Activated gamma-delta T cell (primary cell): Measurements from ENCODE around the gene CAMK1D.
"Not testable (repeated sequence)": the region's sequence is repeated elsewhere in the genome, so short reads cannot be mapped to it uniquely, and the experiment has no call there.

Experiments used
- DNase-seq: peaks from one replicate; lab custom pipeline; 2025; lab: John Stamatoyannopoulos, UW

The CAMK1D gene

DNA sequence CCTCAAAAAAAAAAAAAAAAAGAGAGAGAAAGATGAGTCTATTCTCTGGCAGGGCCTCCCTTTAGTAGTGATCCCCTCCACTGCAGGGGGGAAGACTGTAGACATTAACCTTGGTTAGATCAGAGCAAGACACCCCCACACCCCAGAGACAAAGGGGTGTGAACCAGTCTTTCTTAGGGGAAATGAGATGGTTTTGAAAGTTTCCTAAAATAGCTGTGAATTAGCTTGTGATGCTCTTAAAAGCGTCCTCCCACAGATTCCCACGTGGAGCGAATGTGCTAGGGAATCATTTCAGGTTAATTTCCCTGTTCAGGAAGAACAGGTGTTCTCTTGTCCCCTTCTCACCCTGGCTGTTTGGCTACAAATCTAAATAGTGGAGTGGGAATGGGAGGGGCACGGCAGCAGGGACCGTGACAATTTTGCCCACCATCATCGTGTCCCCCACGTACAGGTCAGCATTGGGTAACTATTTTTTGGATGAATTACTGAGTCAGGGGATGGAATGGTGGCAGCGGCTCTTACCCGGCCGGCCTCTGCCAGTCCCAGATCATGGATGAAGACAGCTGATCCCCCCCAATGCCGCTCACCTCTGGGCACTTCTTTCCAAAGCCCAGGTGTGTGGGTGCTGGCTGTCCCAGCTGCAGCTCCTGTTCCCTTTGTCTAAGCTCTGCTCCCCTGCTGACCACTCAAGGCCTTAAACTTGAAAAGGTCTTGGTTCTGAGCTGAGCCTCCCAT is 499.3 kb downstream of the CAMK1D start:
- no peak for DNase-seq

DNA sequence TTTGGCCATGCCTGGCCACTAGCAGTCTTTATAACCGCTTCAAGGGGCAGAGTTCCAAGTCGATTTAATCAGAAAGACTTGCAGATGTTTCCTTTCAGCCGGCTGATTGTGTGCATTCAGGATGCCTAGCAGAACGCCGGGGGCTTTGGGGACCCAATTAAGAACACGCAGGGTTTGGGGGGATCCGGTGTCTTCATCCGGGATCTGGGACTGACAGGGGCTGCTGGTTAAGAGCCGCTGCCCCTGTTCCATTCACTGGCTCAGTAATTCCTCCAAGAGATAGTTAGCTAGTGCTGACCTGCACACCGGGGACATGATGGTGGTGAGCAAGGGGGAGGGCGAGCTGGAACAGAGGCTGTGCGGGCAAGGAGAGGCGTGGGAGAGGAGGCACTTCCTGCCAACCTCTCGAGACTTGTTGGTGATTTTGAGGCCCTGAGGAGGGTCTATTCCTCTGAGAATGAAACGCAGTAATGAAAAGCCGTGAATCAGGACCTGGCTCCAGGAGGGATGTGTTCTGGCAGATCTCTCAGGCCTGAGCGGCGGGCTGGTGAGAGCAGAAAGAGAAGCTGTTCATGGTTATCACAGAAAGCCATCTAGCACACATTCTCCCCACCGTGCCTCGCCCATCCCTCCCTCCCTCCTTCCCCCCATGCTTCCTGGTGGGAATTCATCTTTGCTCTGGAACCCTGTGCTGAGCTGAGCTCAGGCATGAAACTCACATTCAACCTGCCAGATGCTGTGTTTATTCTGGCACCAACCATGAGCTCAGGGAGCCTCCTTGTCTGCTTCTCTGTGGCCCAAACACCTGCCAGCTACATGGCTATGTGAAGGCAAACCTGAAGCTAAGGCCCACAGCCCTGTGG is 500.2 kb downstream of the CAMK1D start:
- DNase-seq = no peak

DNA sequence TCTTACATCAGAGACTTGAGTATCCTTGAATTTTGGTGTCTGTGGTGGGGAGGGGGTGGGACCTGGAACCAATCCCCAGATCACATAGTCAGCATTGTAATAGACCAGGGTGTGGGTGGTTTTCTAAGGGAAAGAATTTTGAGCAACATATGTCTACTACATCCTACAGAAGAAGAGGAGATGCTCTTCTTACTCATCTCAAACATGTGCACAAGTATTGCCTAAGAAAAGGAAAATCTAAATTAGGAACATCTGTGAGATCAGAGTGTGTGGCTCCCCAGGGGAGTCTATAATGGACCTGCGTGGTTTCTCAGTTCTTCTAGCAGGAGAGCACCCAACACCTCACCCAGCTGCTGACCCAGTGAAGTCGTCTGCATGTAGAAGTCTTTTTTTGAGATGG is 503.3 kb downstream of the CAMK1D start:
- no peak for DNase-seq

DNA sequence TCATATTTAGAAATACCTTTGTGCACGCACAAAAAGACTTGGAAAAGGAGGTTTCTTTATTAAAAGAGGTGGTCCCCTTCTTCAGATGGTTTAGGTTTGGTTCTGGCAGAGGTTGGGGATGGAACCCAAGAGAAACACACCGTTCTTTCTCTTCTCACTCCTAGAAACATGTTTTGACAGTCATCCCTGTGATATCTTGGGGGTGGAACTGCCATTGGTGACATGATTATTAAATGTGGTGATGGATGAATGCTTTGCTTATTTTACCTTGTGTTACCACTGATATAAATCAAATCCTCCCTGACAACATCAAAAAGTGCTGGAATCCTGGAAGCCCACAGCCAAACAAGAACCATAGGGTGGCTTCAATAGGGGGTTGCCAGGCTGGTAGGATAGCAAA is 505.6 kb downstream of the CAMK1D start:
- DNase-seq = no peak

DNA sequence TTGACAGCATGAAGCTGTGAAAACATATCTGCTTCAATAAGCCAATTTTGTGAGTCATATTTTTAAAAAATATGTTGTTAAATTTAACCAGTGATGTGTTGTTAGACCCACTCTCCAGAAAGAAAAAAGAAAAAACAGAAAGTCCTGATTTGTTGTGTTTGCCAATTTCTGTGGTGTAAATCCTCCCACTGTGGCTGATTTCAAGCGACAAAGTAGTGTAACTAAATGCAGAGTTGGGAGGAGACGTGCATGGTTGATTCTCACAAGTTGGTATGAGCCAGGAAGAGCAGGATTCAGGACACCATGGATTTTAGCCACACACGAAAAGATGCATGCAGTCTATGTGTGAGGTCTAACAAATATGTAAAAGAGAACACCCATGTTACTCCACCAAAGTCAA is 513.1 kb downstream of the CAMK1D start:
- DNase-seq = no peak

DNA sequence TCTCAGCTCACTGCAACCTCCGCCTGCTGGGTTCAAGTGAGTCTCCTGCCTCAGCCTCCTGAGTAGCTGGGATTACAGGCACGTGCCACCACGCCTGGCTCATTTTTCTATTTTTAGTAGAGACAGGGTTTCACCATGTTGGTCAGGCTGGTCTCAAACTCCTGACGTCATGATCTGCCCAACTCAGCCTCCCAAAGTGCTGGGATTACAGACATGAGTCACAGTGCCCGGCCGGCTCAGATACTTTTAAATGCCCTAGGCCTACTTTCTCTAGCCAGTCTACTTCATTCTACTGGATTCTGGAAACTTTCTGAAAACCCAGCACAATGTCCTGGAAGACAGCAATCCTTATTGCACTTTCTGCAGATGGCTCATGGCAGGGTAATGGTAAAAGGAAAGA is 516.2 kb downstream of the CAMK1D start:
- not testable (repeated sequence) for DNase-seq

DNA sequence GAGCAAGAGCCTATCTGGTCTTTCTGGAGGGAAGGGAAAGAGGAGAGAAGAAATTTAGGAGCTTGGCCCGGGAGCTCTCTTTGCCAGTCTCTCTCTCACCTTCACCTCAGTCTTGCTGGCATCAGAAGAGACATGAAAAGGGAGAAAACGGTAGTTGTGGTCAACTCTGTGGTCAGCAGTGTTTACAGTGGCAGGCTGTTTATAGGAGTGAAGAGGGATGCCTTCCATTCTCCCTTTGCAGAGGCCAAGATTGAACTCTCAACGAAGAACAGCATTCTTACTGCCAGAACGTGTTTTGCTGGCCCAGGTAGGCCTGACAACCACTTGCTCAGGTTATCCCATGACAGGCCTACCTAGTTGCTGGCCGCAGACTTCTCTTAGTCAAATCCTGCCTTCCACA is 518.9 kb downstream of the CAMK1D start:
- DNase-seq = no peak

DNA sequence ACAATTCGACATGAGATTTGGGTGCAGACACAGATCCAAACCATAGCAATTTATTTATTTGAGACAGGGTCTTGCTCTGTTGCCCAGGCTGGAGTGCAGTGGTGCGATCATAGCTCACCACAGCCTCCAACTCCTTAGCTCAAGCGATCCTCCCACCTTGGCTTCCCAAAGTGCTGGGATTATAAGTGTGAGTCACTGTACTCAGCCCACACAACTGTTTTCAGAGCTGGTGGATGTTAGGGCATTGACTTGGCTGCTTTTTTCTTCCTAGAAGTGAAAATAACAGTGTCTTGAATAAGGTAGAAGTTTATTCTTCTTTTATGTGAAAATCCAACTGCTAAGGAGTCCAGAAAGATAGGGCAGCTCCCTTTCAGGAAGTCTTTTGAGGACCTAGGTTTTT is 520.1 kb downstream of the CAMK1D start:
- DNase-seq = no peak

DNA sequence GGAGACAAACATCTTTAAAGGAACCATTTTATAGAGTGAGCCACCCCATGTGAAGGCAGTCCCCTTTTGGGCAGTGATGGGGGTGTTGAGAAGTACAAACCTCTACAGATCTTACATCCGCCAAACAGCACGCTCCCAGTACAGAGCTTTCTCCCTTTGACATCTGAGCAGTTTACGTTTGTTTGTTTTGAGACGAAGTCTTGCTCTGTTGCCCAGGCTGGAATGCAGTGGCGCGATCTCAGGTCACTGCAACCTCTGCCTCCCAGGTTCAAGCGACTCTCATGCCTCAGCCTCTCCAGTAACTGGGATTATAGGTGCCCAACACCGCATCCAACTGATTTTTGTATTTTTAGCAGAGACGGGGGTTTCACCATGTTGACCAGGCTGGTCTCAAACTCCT is 523.2 kb downstream of the CAMK1D start:
- DNase-seq = no peak

DNA sequence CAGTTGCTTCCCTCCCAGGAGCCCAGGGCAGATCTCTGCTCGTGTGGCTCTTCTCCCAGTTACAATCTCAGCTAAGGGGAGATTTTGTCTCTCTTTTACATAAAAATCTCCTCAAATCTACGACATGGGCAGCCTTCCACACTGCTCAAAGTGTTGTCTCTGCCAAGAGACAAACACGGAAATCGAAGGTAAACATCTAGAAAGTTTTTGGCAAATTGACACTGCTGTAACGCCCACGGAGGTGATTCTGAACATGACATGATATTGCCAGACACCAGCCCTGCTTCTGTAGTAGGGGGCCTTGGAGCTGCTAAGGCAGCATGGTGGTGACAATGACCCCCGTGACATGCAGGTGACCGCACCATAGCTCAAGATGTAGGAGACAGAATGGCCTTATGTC is 523.8 kb downstream of the CAMK1D start:
- no peak for DNase-seq

DNA sequence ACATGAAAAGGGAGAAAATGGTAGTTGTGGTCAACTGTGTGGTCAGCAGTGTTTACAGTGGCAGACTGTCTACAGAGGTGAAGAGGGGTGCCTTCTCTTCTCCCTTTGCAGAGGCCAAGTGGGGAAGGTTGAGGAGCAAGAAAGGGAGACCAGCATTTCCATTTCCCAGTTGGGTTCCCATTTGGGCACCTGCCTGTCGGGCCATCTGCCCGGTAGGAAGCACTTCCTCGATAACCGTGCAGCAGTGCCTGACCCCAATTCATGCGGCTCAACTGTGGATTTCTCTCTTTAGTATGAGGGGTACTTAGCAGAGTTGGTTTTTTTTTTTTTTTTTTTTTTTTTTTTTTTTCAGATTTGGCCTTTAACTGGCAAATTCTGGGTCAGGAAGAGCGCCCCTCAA is 525.2 kb downstream of the CAMK1D start:
- no peak for DNase-seq

DNA sequence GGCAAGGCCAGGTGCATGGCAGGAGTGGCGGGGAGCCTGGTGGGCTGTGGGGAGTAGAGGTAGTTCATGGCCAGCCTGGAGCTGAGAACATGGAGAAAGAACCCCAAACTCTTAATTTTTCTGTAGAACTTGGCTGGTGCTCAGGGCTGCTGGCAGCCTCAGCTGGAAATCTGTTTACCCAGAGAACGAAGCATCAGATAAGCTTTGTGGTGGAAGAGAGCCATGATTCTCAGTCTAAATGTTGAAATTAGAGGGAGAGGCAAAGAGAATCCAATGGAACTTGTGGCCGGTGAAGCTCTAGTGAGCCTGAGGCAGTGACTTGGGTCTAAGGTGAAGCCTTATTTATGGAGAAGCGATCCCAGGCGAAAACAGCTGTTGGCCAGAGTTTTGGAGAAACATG is 525.8 kb downstream of the CAMK1D start:
- DNase-seq = no peak

DNA sequence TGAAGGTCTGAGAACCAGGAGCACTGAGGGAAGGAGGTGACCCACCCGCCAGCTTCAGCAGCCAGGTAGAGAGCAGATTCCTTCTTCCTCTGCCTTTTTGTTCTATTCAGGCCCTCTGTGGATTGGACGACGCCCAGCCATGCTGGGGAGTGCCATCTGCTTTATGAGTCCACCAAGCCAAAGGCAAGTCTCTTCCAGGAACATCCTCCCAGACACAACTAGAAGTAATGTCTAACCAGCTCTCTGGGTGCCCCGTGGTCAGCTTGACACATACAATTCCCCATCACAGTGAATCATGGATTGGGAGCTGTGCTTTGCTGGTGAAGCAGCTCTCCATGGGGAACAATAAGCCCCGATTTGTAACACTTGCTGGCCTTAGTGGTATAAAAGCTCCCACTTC is 526.9 kb downstream of the CAMK1D start:
- DNase-seq = no peak

DNA sequence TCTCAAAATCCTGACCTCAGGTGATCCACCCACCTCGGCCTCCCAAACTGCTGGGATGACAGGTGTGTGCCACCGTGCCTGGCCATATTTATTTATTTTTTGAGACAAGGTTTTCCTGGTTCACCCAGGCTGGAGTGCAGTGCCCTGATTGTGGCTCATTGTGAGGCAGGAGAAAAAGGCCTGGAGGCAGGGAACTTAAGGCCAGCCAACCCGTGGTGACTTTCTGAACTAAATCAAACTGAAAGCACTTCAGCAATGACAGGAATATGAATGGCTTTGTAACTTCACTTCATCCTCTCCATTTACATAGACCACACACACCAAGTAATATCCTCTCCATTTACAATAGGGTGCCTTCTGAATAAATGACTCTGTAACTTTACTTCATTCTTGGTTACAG is 527.8 kb downstream of the CAMK1D start:
- no peak for DNase-seq

DNA sequence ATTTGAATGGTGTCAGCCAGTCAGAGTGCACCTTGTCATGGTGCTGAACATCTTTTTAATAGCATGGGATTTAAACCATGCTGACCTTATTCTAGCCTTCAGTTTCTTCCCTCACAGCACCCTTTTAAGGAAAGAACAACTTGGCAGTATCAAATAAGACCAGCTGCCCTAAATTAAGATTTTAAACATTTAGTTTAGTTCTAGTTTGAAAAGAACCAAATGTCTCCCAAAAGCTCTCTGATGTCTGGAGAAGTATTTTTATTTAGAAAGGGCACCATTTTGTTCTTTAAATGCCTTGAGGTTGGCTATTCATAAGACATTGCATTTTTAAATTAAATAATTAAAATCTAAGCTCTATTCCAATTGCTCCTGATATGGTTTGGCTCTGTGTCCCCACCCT is 531.1 kb downstream of the CAMK1D start:
- DNase-seq = no peak

DNA sequence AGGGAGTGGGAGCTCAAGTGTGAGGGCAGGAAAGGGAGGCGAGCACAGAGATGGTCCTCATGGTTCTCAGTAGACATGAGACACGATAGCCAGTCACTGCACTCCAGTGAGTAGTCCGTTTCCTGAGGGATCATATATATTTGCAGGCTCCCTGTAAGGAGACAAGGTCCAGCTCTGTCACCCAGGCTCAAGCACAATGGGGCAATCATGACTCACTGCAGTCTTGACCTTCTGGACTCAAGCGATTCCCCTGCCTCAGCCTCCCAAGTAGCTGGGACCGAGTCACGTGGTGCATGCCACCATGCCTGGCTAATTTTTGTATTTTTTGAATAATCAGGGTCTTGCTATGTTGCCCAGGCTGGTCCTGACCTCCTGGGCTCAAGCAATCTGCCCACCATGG is 535.5 kb downstream of the CAMK1D start:
- DNase-seq = no peak
